AG04449 (cell line): ENCODE measurements around the gene SGPP2.
A peak's percentile ranks its signal among the peaks of the same experiment; 100 is the strongest.

Experiments
- CTCF ChIA-PET: fragments of 350-600 bp; formaldehyde crosslinking; extraction: SDS; loops from one replicate; lab custom pipeline; 2021; ENCODE audit warnings: antibody characterized with exemption; lab: Yijun Ruan, JAX
- POLR2A ChIA-PET: fragments of 400-600, 350-600 bp; formaldehyde crosslinking; extraction: SDS; loops from one replicate; lab custom pipeline; 2020; ENCODE audit warnings: antibody characterized with exemption, inconsistent platforms; lab: Yijun Ruan, JAX
- DNase-seq: peaks from one replicate; pipeline ENCODE4 v3.0.0-alpha.2; 2010; ENCODE audit warnings: low read depth, low spot score
- H3K4me3 ChIP-seq: 2 replicates; pipeline ENCODE4 v1.5.1; 2011; ENCODE audit warnings: low read depth, mild to moderate bottlenecking, control low read depth, low read length
- TF ChIP-seq, protein P1 (sequence below): IDR thresholded peaks from one replicate; pipeline ENCODE4 v1.5.1; 2011; ENCODE audit warnings: mild to moderate bottlenecking, moderate library complexity, low read length, control low read depth, inconsistent platforms; ENCODE audit not compliant: insufficient read depth; ENCODE audit errors: missing control alignments

Gene SGPP2

DNA sequence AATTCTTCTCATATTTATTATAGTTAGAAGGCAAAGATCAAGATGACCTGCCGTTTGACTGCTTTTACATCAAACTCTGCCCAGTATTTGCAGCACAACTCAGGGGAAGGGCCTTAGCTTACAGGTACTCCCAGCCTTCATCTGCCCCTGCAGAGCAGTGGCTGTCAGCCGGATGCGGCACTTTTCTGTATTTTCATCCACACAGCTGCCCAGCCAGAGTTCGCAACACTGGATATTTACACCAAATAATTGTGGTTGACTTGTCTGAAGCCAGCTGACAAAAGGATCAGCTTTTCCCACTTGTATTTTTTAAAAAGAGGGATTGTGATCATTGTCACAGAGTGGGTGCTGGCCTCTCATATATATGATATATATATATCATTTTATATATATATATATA, 136.8 kb downstream of the SGPP2 start:
- CTCF ChIA-PET: interaction anchor here (0.7 to 3.5 kb wide), 8 partner anchors 9 to 536 kb away, joined by 3 to 12 read pairs (median 8); no protein-coding TSS in a partner anchor
- DNase-seq: no peak
- TF ChIP-seq, protein P1, sequence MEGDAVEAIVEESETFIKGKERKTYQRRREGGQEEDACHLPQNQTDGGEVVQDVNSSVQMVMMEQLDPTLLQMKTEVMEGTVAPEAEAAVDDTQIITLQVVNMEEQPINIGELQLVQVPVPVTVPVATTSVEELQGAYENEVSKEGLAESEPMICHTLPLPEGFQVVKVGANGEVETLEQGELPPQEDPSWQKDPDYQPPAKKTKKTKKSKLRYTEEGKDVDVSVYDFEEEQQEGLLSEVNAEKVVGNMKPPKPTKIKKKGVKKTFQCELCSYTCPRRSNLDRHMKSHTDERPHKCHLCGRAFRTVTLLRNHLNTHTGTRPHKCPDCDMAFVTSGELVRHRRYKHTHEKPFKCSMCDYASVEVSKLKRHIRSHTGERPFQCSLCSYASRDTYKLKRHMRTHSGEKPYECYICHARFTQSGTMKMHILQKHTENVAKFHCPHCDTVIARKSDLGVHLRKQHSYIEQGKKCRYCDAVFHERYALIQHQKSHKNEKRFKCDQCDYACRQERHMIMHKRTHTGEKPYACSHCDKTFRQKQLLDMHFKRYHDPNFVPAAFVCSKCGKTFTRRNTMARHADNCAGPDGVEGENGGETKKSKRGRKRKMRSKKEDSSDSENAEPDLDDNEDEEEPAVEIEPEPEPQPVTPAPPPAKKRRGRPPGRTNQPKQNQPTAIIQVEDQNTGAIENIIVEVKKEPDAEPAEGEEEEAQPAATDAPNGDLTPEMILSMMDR: no peak
- POLR2A ChIA-PET: no interaction called here
- no peak overlapping the region for H3K4me3 ChIP-seq

DNA sequence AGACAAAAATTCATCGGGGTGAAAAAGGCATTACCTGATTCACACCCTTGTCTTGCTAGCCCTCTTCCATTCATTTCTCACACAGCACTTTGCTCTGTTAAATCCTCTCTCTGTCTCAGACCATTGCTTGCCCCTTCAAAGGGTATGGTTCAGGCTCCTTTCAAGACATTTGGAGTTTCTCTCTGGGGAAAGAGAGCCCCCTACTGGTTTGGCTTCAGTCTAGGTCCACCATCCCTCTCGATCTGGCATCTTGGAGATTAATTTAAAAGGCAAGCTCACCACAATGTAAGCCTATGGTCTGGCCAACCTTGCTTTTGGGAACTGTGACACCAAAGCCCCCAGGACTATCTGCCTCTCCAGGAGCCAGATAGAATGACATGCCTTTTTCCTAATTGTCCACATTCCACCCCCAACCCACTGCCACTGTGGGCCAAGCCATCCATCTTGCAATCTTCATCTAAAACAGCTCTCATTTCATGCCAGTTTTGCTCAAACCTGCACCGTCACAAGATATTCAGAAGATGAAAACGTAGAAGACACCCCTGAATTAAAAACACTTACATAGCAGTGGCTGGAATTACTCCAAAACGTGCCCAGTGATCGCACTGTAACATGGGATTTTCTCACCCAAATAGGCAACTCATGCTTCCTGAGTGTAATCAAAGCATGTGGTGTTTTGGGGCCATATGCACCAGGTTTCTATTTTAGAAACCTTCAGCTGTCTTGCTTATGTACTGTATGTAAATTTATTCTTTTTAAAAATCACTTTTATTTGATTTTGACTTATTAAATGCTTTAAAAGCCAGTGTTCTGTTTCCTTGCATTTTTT, 137.7 kb downstream of the SGPP2 start:
- DNase-seq: no peak
- TF ChIP-seq, protein P1: peak; percentile 54
- H3K4me3 ChIP-seq: no peak overlapping the region
- ChIA-PET CTCF (interaction anchor here (0.6 to 3.5 kb wide), 16 partner anchors 8 to 537 kb away, joined by 3 to 12 read pairs (median 5); no protein-coding TSS in a partner anchor), POLR2A (no interaction called here)

DNA sequence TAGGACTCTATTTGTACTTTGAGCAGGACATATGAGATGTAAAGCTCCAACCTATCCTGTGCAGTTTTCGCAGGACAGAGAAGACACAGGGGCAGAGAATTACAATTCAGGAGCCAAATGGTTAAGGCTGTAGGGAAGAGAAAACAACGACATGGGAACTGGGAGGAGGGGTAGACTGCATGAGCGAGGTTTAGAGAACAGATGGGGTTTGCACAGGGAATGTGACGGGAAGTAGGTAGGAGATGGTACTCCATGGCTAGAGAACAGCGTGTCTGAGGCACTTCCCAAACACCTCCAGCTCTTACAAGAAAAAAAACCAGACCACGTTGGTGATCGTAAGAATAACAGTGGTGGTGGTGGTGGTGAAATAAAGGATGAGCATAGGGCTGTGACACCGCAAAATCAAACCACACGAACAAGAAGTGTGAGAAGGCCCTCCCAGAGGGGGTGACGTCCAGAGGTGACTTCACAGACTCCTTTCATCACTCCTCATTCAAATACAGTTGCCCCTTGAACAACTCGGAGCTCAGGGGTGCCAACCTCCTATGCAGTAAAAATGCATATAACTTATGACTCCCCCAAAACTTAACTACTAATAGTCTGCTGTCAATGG, 138.9 kb downstream of the SGPP2 start:
- no peak for DNase-seq
- H3K4me3 ChIP-seq: no peak overlapping the region
- TF ChIP-seq, protein P1: no peak
- CTCF ChIA-PET: interaction anchor here (1.2 to 3.5 kb wide), 2 partner anchors 9 to 538 kb away, joined by 5 to 12 read pairs; no protein-coding TSS in a partner anchor
- POLR2A ChIA-PET: no interaction called here

DNA sequence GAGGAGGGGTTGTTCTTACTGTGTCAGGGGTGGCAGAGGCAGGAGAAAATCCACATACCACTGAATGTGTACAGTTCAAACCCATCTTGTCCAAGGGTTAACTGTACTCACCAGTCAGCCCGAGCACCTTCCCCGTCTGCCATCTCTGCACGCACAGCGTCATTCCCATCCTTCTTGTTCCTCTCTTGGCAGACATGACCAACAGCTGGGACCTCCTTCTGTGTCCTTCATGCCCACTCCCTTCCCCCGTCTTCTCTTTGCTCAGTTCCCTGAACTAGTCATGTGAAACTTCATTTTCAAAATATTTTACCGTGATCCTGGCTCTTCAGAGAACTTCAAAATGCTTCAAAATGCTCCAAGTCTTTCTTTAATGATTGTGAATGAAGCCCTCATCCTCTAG, 139.6 kb downstream of the SGPP2 start:
- no peak overlapping the region for H3K4me3 ChIP-seq
- no peak for DNase-seq
- ChIA-PET POLR2A (no interaction called here), CTCF (interaction anchor here (1.0 kb wide), 1 partner anchor 246 kb away, joined by 3 read pairs; no protein-coding TSS in a partner anchor)
- TF ChIP-seq, protein P1: no peak

DNA sequence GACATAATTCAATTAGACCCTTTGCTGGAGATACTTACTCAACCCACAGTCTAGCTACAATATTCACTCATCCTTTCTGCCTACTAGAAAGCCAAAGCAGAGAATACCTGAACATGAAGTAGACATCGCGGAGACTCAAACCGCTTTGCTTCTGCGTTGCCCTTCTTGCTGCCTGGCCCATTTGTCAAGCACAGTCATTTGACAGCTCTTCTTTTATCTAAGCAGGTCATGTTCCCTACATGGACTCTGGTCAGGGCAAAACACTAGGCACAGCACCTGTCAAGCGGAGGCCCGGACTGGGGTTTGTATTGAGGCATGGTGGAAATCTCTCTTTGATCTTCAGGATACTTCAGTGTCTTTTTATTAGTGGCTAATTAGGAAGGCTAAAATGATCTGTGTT, 141.9 kb downstream of the SGPP2 start:
- ChIA-PET CTCF (no interaction called here), POLR2A (no interaction called here)
- no peak overlapping the region for H3K4me3 ChIP-seq
- TF ChIP-seq, protein P1: no peak
- no peak for DNase-seq

DNA sequence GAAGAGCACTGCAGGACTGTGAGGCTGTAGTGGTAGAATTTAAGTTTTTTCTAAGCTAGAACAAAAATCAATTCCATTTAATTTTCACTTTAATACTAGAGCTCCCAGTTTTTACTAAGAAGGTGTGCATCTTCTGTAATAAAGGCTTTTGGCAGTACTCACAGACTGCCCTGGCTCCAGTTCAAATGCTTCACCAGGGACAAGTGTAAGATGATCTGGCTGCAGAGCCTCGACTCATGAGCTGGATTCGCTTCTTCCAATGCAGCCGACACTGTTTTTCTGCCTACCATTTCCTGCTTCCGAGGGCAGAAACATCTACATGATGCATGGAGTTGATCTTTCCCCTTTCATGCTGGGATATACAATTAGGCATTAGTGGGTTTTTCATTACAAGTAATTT, 144.5 kb downstream of the SGPP2 start:
- ChIA-PET CTCF (no interaction called here), POLR2A (no interaction called here)
- no peak overlapping the region for H3K4me3 ChIP-seq
- peak; percentile 42 for DNase-seq
- TF ChIP-seq, protein P1: no peak
